ENCODE data around the gene CD300LG.

The CD300LG gene

GRCh38 chr17:43853546-43853945 lies 6.6 kb downstream of the CD300LG start:
- Histone ChIP-seq H3K27ac (ENCODE audit: low read depth, low read length) (no peak overlapping the region), H3K79me2 (ENCODE audit: insufficient read depth, low read length) (no peaks in the 10 kb centered on the region), H3K27me3 (ENCODE audit: low read length) (peaks cover 2% of the 10 kb centered on the region; the same call in 1 of the 2 replicates), H3K36me3 (ENCODE audit: low read length) (no peaks in the 10 kb centered on the region), H4K20me1 (ENCODE audit: low read depth, low read length) (no peaks in the 10 kb centered on the region), H3K9me3 (ENCODE audit: insufficient read depth, low read length) (no peaks in the 10 kb centered on the region), H3K9ac (ENCODE audit: low read length) (no peak overlapping the region), H2AFZ (ENCODE audit: low read depth, low read length, severe bottlenecking) (no peak overlapping the region), H3K9me2 (replicated peaks; ENCODE audit: insufficient read depth, low read length) (no peaks in the 10 kb centered on the region), H3F3A (ENCODE audit: insufficient read depth) (no peaks in the 10 kb centered on the region), H3K4me2 (ENCODE audit: low read depth, low read length, poor library complexity, severe bottlenecking) (no peak overlapping the region), H3K4me3 (ENCODE audit: insufficient read depth, low read length, poor library complexity, severe bottlenecking) (no peak overlapping the region)
- TF ChIP-seq, protein P1, sequence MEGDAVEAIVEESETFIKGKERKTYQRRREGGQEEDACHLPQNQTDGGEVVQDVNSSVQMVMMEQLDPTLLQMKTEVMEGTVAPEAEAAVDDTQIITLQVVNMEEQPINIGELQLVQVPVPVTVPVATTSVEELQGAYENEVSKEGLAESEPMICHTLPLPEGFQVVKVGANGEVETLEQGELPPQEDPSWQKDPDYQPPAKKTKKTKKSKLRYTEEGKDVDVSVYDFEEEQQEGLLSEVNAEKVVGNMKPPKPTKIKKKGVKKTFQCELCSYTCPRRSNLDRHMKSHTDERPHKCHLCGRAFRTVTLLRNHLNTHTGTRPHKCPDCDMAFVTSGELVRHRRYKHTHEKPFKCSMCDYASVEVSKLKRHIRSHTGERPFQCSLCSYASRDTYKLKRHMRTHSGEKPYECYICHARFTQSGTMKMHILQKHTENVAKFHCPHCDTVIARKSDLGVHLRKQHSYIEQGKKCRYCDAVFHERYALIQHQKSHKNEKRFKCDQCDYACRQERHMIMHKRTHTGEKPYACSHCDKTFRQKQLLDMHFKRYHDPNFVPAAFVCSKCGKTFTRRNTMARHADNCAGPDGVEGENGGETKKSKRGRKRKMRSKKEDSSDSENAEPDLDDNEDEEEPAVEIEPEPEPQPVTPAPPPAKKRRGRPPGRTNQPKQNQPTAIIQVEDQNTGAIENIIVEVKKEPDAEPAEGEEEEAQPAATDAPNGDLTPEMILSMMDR (IDR thresholded peaks at IDR 0.05; ENCODE audit: insufficient read depth, low read length, poor library complexity, severe bottlenecking), result no peak
- no peak for TF ChIP-seq EZH2phosphoT487 (conservative IDR thresholded peaks at IDR 0.05; ENCODE audit: low read length)

DNA sequence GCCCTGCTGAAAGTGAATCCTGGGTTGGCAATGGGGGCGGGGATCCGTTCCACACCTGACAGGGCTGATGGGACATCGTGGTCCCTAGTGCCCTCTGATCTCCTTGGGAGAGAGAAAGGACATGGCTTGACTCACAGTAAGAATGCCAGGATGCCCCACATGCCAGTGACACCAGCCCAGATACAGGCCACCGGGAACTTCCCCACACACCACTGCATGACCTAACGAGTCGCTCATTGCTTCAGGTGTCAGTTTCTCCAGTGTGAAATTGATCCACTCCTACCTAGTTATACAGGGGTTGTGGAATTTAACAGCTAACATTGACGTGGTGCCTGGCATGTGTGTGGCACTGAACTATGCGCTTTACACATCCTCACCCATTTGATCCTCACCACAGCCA lies 7.5 kb downstream of the CD300LG start:
- Histone ChIP-seq H3K79me2 (ENCODE audit: insufficient read depth, low read length) (no peaks in the 10 kb centered on the region), H3F3A (ENCODE audit: insufficient read depth) (no peaks in the 10 kb centered on the region), H3K9me2 (replicated peaks; ENCODE audit: insufficient read depth, low read length) (no peaks in the 10 kb centered on the region), H3K9me3 (ENCODE audit: insufficient read depth, low read length) (no peaks in the 10 kb centered on the region), H3K27ac (ENCODE audit: low read depth, low read length) (no peak overlapping the region), H3K4me2 (ENCODE audit: low read depth, low read length, poor library complexity, severe bottlenecking) (no peak overlapping the region), H4K20me1 (ENCODE audit: low read depth, low read length) (no peaks in the 10 kb centered on the region), H3K9ac (ENCODE audit: low read length) (no peak overlapping the region), H3K4me3 (ENCODE audit: insufficient read depth, low read length, poor library complexity, severe bottlenecking) (no peak overlapping the region), H2AFZ (ENCODE audit: low read depth, low read length, severe bottlenecking) (no peak overlapping the region), H3K36me3 (ENCODE audit: low read length) (no peaks in the 10 kb centered on the region), H3K27me3 (ENCODE audit: low read length) (peaks cover 2% of the 10 kb centered on the region; the same call in 1 of the 2 replicates)
- TF ChIP-seq, protein P1 (IDR thresholded peaks at IDR 0.05; ENCODE audit: insufficient read depth, low read length, poor library complexity, severe bottlenecking), result no peak
- TF ChIP-seq EZH2phosphoT487 (conservative IDR thresholded peaks at IDR 0.05; ENCODE audit: low read length), result no peak

DNA sequence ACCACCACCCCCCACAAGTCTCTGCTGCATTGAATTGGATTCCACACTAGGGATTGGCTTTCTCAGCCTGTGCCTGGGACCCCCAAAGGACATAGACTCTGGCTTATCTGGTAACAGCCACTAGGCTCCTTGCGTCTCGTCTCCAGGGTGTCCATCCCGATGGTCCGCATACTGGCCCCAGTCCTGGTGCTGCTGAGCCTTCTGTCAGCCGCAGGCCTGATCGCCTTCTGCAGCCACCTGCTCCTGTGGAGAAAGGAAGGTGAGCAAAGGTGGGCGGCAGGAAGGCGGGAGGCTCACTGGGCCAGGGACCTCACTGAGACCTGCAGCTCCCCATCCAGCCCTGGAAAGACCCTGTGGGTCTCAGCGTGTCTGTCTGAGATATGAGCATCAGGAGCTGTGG lies 8.1 kb downstream of the CD300LG start:
- H3K4me3 ChIP-seq (ENCODE audit: insufficient read depth, low read length, poor library complexity, severe bottlenecking), result no peak overlapping the region
- no peaks in the 10 kb centered on the region for H4K20me1 ChIP-seq (ENCODE audit: low read depth, low read length)
- H3K4me2 ChIP-seq (ENCODE audit: low read depth, low read length, poor library complexity, severe bottlenecking), result no peak overlapping the region
- no peak for TF ChIP-seq EZH2phosphoT487 (conservative IDR thresholded peaks at IDR 0.05; ENCODE audit: low read length)
- TF ChIP-seq, protein P1 (IDR thresholded peaks at IDR 0.05; ENCODE audit: insufficient read depth, low read length, poor library complexity, severe bottlenecking), result no peak
- no peaks in the 10 kb centered on the region for H3K79me2 ChIP-seq (ENCODE audit: insufficient read depth, low read length)
- H3K27ac ChIP-seq (ENCODE audit: low read depth, low read length), result no peak overlapping the region
- H3K27me3 ChIP-seq (ENCODE audit: low read length), result peaks cover 2% of the 10 kb centered on the region; the same call in 1 of the 2 replicates
- H3K36me3 ChIP-seq (ENCODE audit: low read length), result no peaks in the 10 kb centered on the region
- H3K9me3 ChIP-seq (ENCODE audit: insufficient read depth, low read length), result no peaks in the 10 kb centered on the region
- H3K9ac ChIP-seq (ENCODE audit: low read length), result no peak overlapping the region
- H3F3A ChIP-seq (ENCODE audit: insufficient read depth), result no peaks in the 10 kb centered on the region
- no peaks in the 10 kb centered on the region for H3K9me2 ChIP-seq (replicated peaks; ENCODE audit: insufficient read depth, low read length)
- no peak overlapping the region for H2AFZ ChIP-seq (ENCODE audit: low read depth, low read length, severe bottlenecking)
